ENCODE results near the gene NDUFAF4. TPM values are rescaled to one million over a fixed set of nuclear protein-coding genes. Genes with fewer than 3 reads are reported as not detected.

NDUFAF4 gene
- total and polyA plus RNA-seq, 8 donors = 8.2 to 17.0 (median 12.0) TPM

DNA sequence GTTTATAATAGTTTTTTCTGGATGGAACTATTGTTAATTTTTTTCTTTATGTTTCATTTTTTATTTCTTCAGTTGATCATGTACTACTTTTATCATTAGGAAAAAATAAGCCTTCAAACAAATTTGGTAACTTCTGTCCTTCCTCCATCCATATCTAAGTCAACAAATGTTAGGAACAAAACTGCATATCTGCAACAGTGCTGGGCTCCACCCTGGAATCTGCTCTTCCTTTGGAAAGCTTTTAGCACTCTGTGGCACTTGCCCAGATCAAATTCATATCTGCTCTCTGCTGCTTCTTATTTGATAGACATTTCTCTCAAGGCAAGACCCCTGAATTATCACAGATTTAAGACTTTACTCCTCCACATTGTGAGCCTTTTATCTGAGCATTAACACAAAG, 36.1 kb downstream of the NDUFAF4 start:
- Histone ChIP-seq H3K27me3 (no peaks in the 10 kb centered on the region), H3K36me3 (no peaks in the 10 kb centered on the region), H3K9me3 (no peaks in the 10 kb centered on the region), H3K4me1 (no peaks in the 10 kb centered on the region), H3K27ac (no peak overlapping the region), H3K4me3 (no peak overlapping the region)
- no peak for TF ChIP-seq CTCF (IDR thresholded peaks at IDR 0.05)
- no peak for ATAC-seq
- DNase-seq = no peak
- intact Hi-C loops (cut with DNase I) = no loop called here
- no peak for FAIRE-seq

GRCh38 chr6:96856856-96857255, 40.8 kb downstream of the NDUFAF4 start:
- no peak for FAIRE-seq
- intact Hi-C loops (cut with DNase I) = no loop called here
- Histone ChIP-seq H3K27me3 (no peaks in the 10 kb centered on the region), H3K27ac (no peak overlapping the region), H3K4me3 (no peak overlapping the region), H3K9me3 (no peaks in the 10 kb centered on the region), H3K4me1 (no peaks in the 10 kb centered on the region), H3K36me3 (no peaks in the 10 kb centered on the region)
- TF ChIP-seq CTCF (IDR thresholded peaks at IDR 0.05) = no peak
- DNase-seq = no peak
- WGBS, 2 donors = 63 to 76% methylated on average over 1 of the region's 1 CpG
- no peak for ATAC-seq

- Histone ChIP-seq H3K4me1 (no peaks in the 10 kb centered on the region), H3K36me3 (no peaks in the 10 kb centered on the region), H3K4me3 (no peak overlapping the region), H3K9me3 (no peaks in the 10 kb centered on the region), H3K27ac (no peak overlapping the region), H3K27me3 (no peaks in the 10 kb centered on the region)
- FAIRE-seq = no peak
- ATAC-seq = no peak
- no peak for DNase-seq
- intact Hi-C loops (cut with DNase I) = no loop called here
- WGBS, 2 donors = 63 to 75% methylated on average over 2 of the region's 2 CpGs
- no peak for TF ChIP-seq CTCF (IDR thresholded peaks at IDR 0.05)
These were observed 44.6 kb downstream of the NDUFAF4 start for GRCh38 chr6:96853083-96853482.

DNA sequence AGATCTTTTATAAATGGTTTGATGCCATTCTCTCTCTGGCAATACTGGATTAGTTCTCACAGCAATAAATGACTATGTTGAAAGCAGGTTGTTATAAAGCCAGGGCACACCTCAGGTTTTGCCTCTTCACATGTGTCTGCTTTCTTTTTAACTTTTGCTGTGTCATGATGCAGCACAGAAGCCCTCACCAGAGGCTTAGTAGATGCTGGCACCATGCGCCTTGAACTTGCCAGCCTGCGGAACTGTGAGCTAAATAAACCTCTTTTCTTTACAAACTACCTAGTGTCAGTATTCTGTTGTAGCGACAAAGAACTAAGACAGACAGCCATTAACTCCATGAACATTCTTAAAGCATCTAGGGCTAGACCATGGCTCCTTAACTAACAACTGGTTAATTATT, 45.1 kb downstream of the NDUFAF4 start:
- no peaks in the 10 kb centered on the region for H3K9me3 ChIP-seq
- TF ChIP-seq CTCF (IDR thresholded peaks at IDR 0.05) = no peak
- 92 to 97% methylated on average over 3 of the region's 3 CpGs for WGBS, 2 donors
- DNase-seq (no peak), ATAC-seq (no peak), FAIRE-seq (no peak)
- no peak overlapping the region for H3K4me3 ChIP-seq
- intact Hi-C loops (cut with DNase I) = no loop called here
- no peaks in the 10 kb centered on the region for H3K36me3 ChIP-seq
- no peak overlapping the region for H3K27ac ChIP-seq
- no peaks in the 10 kb centered on the region for H3K4me1 ChIP-seq
- no peaks in the 10 kb centered on the region for H3K27me3 ChIP-seq

DNA sequence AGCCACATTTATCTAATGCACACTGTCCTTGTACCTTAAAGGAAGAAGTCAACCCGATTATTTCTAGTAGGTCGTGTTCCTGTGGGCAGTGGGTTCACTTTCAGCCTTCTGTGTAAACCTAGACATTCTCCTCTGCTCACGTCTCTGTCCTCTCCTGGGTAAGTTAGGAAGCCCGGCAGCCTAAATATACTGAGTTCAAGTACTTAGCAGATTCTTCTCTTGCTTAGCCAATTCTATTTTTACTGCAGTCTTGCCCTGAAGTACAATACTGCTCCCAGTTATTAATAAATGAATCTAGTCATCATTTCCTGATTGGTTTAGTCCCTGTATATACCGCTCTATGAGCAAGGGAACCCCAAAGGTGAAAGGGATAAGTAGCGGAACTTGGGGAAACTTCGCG, 45.8 kb downstream of the NDUFAF4 start:
- H3K27me3 ChIP-seq = no peaks in the 10 kb centered on the region
- WGBS, 2 donors = 60 to 79% methylated on average over 8 of the region's 8 CpGs
- H3K9me3 ChIP-seq = no peaks in the 10 kb centered on the region
- no peak overlapping the region for H3K27ac ChIP-seq
- intact Hi-C loops (cut with DNase I) = no loop called here
- no peaks in the 10 kb centered on the region for H3K36me3 ChIP-seq
- no peak for TF ChIP-seq CTCF (IDR thresholded peaks at IDR 0.05)
- no peak for FAIRE-seq
- ATAC-seq = no peak
- no peak overlapping the region for H3K4me3 ChIP-seq
- H3K4me1 ChIP-seq = no peaks in the 10 kb centered on the region
- no peak for DNase-seq

All from pancreas (tissue), 10 donors.